ENCODE results near the gene GGCT.
"Not testable (repeated sequence)": the region's sequence is repeated elsewhere in the genome, so short reads cannot be mapped to it uniquely, and the experiment has no call there.

The GGCT gene, protein sequence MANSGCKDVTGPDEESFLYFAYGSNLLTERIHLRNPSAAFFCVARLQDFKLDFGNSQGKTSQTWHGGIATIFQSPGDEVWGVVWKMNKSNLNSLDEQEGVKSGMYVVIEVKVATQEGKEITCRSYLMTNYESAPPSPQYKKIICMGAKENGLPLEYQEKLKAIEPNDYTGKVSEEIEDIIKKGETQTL

GRCh38 chr7:30504301-30505173, at the start of gene GGCT:
Gene GGCT (minus strand): TSS chr7:30504829. CDS start chr7:30504709, 120 bp downstream.
- peak; percentile 94 for DNase-seq

DNA sequence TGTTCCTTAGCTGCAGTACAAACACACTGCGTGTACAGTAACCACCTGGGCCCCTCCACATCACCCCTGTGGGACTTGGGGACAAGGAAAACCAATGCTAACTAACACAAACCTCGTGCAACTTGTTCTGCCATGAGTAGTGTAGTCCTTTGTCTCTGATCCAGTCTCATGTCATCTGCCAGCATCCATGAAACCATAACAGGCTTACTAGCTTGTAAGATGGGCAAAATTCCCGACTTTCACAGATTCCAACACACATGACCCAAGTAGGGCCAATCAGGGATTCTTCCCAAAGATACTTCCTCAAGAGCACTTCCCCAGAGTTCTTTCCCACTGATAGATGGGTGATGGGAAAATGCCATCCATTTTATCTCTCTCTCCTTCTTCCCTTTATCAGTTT, 48.9 kb upstream of the GGCT start:
- no peak for DNase-seq

GRCh38 chr7:30553141-30553540, 48.5 kb upstream of the GGCT start:
- DNase-seq: no peak

DNA sequence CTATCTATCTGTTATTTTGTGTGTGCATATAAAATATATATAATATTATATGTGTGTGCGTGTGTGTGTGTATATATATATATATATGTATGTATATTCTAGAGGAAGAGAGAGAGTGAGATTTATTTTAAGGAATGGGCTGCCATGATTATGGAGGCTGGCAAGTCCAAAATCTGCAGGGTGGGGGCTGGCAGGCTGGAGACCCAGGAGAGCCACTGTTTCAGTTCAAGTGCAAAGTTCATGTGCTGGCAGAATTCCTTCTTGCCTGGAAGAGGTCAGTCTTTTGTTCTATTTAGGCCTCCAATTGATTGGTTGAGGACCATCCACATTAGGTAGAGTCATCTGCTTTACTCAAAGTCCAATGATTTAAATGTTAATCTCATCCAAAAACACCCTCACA, 47.7 kb upstream of the GGCT start:
- DNase-seq: no peak

- no peak for DNase-seq
These were observed 45.4 kb upstream of the GGCT start for GRCh38 chr7:30549931-30550493.

DNA sequence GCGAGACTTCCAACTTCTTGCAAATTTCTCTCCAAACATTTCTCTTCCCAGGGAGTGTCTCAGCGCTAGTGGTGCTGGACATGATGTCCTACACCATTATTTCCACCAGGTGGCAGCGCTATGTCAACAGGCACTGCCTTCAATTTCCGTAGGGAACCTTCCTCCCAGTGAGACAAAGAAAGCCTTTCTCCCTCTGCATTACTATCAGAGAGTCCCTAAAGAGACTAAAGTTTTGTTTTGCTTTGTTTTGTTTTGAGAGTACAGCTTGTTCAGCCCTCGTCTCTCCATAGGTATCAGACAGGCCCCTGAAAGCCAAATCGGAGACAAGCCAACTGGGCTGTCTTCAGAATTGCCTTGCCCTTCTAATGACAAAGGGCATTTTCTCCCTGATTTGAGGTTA, 44.2 kb upstream of the GGCT start:
- DNase-seq: no peak

DNA sequence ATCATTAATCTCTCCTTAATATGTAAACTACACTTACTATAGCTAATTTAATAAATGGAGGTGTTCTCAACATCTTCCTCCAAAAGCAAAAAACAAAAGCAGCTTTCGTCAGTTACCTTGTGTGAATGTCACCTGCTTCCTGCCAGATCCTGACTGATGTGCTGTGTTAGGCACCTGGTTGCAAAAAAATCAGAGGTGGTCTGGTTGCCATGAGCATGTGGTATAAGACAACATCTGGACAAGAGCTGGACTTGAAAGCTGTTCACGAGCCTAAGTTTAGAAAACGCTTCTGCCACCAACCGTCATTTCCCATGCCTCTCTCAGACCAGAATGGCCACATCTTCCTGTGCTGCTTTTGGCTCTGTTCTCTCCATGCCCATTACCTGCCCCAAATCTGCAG, 42.0 kb upstream of the GGCT start:
- no peak for DNase-seq

DNA sequence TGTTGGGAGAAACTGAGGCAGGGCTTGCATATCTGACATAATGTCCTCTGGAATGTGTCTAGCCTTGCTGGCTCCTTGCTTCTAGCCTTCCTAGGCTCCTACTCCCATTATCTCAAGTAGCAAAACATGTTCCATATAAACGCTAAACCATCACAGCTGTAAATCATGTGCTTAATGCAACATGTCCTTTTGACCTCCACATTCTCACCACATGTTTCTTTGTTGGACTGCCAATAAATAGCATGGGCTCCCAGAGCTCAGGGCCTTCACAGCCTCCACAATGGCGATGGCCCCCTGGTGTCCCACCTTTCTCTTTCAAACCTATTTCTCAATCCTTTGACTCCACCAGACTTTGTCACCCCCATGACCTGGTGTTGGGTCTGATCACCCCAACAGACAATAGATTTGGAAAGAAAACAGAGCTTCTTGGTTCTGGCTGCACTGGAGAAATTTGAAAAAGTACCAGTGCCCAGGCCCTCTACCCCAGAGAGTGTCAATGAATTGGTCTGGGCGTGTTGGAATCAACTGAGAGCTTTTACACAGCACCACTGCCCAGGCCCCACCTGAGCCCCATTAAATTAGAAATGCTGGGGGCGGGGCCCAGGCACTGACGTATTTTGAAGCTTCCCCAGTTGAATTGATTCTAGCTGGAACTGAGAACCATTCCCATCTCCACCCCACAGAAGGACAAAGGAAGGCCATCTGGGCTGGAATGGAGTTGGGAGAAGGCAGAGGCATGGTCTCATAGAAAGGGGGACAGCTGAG, 41.3 kb upstream of the GGCT start:
- no peak for DNase-seq

DNA sequence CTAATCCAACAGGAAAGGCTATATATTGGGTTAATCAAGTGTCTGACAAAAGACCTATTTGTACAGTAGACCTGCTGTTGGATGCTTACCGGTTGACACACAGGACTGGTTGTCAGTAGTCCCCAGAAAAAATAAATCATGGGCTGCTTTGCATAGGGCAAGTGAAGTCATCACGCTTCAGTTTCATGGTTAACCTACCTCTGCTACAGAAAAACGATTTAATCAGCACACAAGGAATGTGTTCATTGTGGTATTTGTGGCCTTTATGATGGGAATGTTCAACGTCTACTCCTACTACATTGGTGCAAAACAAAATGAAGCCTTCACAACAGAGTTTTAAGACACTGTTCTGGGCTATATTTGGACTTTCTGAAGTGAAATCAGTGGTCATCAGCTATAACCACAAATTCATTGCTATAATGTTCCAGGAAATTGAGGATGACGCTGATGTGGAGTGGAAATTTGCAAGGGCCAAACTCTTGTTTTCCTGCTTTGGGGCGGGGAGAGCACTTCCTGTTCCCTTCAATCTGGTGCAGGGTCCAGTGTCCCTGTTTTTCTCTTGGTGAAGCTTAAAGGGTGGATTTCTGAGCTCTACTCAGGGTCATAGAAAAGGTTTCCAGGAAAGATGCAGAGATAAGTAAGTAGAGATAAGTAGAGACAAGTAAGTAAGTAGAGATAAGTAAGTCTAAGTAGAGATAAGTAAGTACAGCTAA, 39.3 kb upstream of the GGCT start:
- no peak for DNase-seq

GRCh38 chr7:30543115-30543514, 38.5 kb upstream of the GGCT start:
- not testable (repeated sequence) for DNase-seq

DNA sequence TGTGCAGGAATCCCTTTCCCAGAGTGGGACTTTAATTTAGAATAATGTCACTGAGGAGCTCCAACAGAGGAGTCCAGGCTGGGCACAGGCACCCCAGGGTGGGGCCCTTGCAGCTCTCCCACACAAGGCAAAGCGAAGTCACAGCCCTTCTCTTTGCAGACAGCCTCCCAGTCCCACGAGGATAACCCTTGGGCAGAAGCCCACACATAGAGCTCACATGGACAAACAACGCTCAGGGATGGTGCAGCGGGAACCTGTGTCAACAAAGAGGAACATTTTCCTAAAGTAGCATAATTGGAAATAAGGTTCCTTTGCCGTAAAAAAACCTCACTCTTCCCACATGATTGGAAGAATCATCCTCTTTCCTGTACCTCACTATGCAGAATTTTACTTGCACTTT, 29.3 kb upstream of the GGCT start:
- DNase-seq: no peak

GRCh38 chr7:30531286-30531685, 26.7 kb upstream of the GGCT start:
- no peak for DNase-seq

DNA sequence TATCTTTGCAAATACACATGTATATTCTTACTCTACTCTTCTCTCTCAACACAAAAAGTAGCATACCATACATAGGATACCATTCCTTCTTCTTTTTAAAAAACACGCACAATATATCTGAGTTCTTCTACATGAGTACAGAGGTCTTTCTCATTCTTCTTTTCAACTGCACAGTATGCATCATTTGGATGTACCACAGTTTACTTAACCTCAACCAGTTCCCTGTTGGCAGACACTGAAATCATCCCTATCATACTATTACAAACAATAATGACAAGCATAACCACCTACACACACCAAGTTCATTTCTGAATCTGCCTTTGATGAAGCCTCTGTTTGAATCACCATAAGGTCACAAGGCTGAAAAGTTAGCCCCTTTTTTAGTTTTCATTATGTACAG, 25.7 kb upstream of the GGCT start:
- no peak for DNase-seq

- DNase-seq: no peak
These were observed 24.1 kb upstream of the GGCT start for GRCh38 chr7:30528779-30529178.

DNA sequence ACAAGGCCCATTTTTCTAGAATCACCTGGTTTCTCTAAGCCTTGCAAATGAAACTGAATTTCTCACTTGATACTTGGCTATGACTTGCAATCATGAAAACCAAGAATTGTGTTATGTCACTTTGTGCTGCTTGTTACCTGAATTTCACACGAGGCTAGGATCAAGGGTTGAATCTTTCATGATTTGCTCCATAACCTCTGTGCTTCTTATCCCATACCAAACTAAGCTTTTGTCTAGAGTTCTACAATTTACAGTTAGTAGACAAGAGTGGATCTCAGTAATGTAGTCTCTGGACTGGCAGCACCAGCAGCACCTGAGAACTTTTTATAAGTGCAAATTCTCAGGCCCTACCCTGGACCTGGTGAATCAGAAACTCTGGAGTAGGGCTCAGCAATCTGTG, 22.7 kb upstream of the GGCT start:
- not testable (repeated sequence) for DNase-seq

DNA sequence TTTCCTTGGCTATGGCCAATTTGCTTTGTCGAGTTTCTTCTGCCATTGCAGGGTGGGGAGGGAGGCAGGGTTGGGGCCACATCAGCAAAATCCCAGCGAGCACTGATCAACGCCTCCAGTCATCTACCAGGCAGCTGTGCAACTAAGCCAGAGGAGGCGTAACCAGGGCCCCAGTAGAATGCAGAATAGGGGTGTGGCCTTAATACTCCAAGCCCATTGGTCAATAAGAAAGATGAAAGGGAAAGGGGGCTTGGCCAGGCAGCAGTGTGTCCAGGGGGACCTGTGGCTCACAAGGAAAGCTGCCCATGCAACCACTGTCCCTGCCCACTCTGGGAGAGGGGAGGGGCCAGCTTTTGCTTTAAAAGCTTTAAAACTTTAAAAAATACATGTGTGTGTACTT, 21.5 kb upstream of the GGCT start:
- DNase-seq: no peak

DNA sequence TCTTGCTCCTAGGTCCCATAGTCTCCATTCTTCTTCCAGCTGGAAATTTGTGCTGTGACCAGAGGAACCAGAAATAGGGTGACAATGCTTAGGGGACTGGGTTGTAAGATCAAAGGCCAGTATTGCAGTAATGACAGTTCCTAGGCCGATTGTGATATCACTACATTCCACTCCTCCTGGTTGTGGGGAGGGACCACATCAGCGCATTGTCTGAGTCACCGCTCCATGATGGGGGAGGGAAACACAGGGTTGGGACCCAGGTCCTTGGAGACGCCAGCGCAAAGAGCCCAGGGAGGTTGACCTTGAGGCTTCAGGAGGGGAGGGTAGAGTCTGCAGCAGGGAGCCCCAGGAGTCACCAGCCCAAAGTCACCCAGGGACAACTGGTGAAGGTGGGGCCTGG, 20.8 kb upstream of the GGCT start:
- no peak for DNase-seq

- no peak for DNase-seq
These were observed 19.9 kb upstream of the GGCT start for GRCh38 chr7:30524545-30524944.

DNA sequence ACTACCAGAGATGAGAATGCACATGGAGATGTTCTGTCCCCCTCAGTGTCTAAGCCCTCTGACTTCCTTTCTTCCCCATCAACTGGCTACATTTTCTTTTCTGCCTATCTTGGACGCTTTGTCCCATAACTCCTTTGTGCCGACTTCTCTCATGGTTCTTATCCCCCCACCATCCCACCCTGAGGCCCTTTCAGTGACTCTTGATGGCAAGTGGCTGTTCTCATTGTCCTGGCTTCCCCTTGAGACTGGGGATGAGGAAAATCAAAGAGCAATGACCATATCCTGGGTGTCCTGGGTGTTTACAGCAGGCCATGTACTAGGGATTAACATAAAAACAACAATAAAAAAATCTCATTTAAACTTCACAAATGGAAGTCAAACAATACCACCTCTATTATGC, 18.8 kb upstream of the GGCT start:
- no peak for DNase-seq

GRCh38 chr7:30522159-30522558, 17.5 kb upstream of the GGCT start:
- no peak for DNase-seq

- DNase-seq: no peak
These were observed 16.9 kb upstream of the GGCT start for GRCh38 chr7:30521532-30521931.

GRCh38 chr7:30519122-30519521, 14.5 kb upstream of the GGCT start:
- DNase-seq: no peak

GRCh38 chr7:30515761-30516160, 11.1 kb upstream of the GGCT start:
- DNase-seq: no peak

All from T1000 (cell line).